Heart left ventricle (tissue), 16 donors: ENCODE measurements around the gene CSF2. TPM values are rescaled to one million over a fixed set of nuclear protein-coding genes. Genes with fewer than 3 reads are reported as not detected.

Experiments used
- ATAC-seq, 4 donors: fragments of 200-7000 bp; cut with Tn5 transposase; one replicate each; pipeline ENCODE4 v1.9.1; 2020 to 2022; ENCODE audit warnings: moderate library complexity in 4 of 4, mild to moderate bottlenecking in 3 of 4, moderate number of reproducible peaks in 1 of 4
- DNase-seq, 5 donors: peaks; one replicate each; pipeline ENCODE4 v3.0.0-alpha.2; 2020
- H3K27ac ChIP-seq, 12 donors: fragments of 200-600 bp; sonication (generic) in 4 of 12; one replicate each; pipeline versions ENCODE4 v1.5.0 to v1.8.0; 2016 to 2022; ENCODE audit warnings: mild to moderate bottlenecking in 2 of 12
- H3K27me3 ChIP-seq, 9 donors: fragments of 200-600 bp; sonication (generic) in 2 of 9; one replicate each; pipeline versions ENCODE4 v1.5.1 to v1.8.0; 2016 to 2022; ENCODE audit warnings: mild to moderate bottlenecking in 3 of 9
- H3K36me3 ChIP-seq, 9 donors: fragments of 200-600 bp; sonication (generic) in 2 of 9; one replicate each; pipeline versions ENCODE4 v1.5.0 to v1.8.0; 2018 to 2022; ENCODE audit warnings: mild to moderate bottlenecking in 2 of 9
- H3K4me1 ChIP-seq, 12 donors: fragments of 200-600 bp; sonication (generic) in 4 of 12; one replicate each; pipeline versions ENCODE4 v1.5.0 to v1.8.0; 2016 to 2022; ENCODE audit warnings: mild to moderate bottlenecking in 3 of 12
- H3K4me3 ChIP-seq, 12 donors: fragments of 200-600 bp; sonication (generic) in 4 of 12; one replicate each; pipeline versions ENCODE4 v1.5.0 to v1.8.0; 2017 to 2022; ENCODE audit warnings: mild to moderate bottlenecking in 9 of 12, moderate library complexity in 4 of 12
- H3K9me3 ChIP-seq, 12 donors: fragments of 200-600 bp; sonication (generic) in 4 of 12; one replicate each; pipeline versions ENCODE4 v1.5.0 to v1.8.0; 2016 to 2022; ENCODE audit warnings: mild to moderate bottlenecking in 1 of 12
- CTCF ChIP-seq, 12 donors: fragments of 200-600 bp; sonication (generic) in 4 of 12; IDR thresholded peaks; one replicate each; pipeline versions ENCODE4 v1.5.0 to v1.8.0; 2018 to 2022; ENCODE audit warnings: antibody characterized with exemption in 12 of 12, mild to moderate bottlenecking in 5 of 12
- POLR2A ChIP-seq, 2 donors: fragments of 450-650 bp; IDR thresholded peaks; one replicate each; pipeline ENCODE4 v1.6.1; 2017; ENCODE audit warnings: antibody characterized with exemption in 2 of 2, mild to moderate bottlenecking in 2 of 2, moderate library complexity in 2 of 2
- WGBS, 4 donors: extraction: QIAGEN DNeasy Blood & Tissue Kit in 2 of 4; methylation state at CpG; one replicate each; pipeline versions ENCODE4 v1.1.5 to v1.1.7; 2013 to 2018; 5-methylcytosine and 5-hydroxymethylcytosine counted together
- intact Hi-C, 10 donors: fragments of 100-400 bp; cut with DNase I; formaldehyde crosslinking; loops; one replicate each; pipeline versions ENCODE4 v1.11.1 to v1.14.2; 2022
- polyA plus RNA-seq, 2 donors: library from polyadenylated mRNA; stranded (reverse); fragments of 200-250 nt; gene quantifications; one replicate each; pipeline ENCODE4 v1.2.3, GENCODE V29; 2013
- total RNA-seq, 9 donors: library from RNA; depleted of rRNA in 2 of 9; stranded (reverse); fragments of >200 nt in 2 of 9; fragmentation: NEBNext Ultra II Directional in 3 of 9; extraction: Animal tissue kit (Norgen Biotek cat#: 25700) in 3 of 9; gene quantifications; one replicate each; pipeline versions ENCODE4 v1.1.0 to v1.2.4, GENCODE V29; 2016 to 2023
- donor health status: ischemic (EF 13 %, LVEDD 7.1; RV severe dilation, severe dysfunction).
- donor health status: healthy with polysubstance abuse.
- donor health status: DM: no; HTN: yes; CAD: no.
- donor health status: DM: no; HTN: no; CAD: no.
- donor health status: ischemic (EF 25% LVEDD 6.9; RV normal size, moderate dysfunction).
- donor health status: ischemic (EF 25% LVEDD 5.7; RV mildly dilated, moderate dysfunction).
- donor health status: healthy.
- donor health status: DM: yes; HTN: yes; CAD: no.
- donor health status: ischemic (EF 35%, LVEDD 5.7; RV mildly dilated, moderate dysfunction).
- donor health status: nonischemic (EF 11% LVEDD 7.7; RV severe dilation, severe dysfunction).
- donor health status: DM: yes; HTN: yes; CAD: no.
- donor health status: PGD.
- donor health status: ischemic (EF 29% LVEDD 5.4; RV normal size, mild dysfunction).
- donor health status: nonischemic (EF 23%, LVEDD 6.1; RV moderate dilation, normal function).

CSF2 gene
- total and polyA plus RNA-seq, 11 donors, result 0.67 TPM; not detected in 10

- 67 to 79% (median 72%) methylated on average over 9 of the region's 9 CpGs for WGBS, 4 donors
- no peaks in the 10 kb centered on the region for H3K9me3 ChIP-seq
- H3K4me1 ChIP-seq, result no peaks in the 10 kb centered on the region
- H3K36me3 ChIP-seq, result no peaks in the 10 kb centered on the region
- no peaks in the 10 kb centered on the region for H3K27me3 ChIP-seq
- H3K27ac ChIP-seq, result no peak overlapping the region
- no peak for ATAC-seq
- H3K4me3 ChIP-seq, result no peak overlapping the region
- DNase-seq, result peak in 3 of 5 donors; percentile 4 to 36 (median 19)
- TF ChIP-seq CTCF (IDR thresholded peaks at IDR 0.05) (no peak), POLR2A (IDR thresholded peaks at IDR 0.05) (no peak)
- intact Hi-C loops, result no loop called here
These were observed 18.7 kb upstream of the CSF2 start for GRCh38 chr5:132054697-132055440.

- ATAC-seq (no peak), DNase-seq (no peak)
- no peak overlapping the region for H3K4me3 ChIP-seq
- H3K27me3 ChIP-seq, result no peaks in the 10 kb centered on the region
- no peaks in the 10 kb centered on the region for H3K4me1 ChIP-seq
- WGBS, 4 donors, result 90 to 100% (median 95%) methylated on average over 1 of the region's 1 CpG
- TF ChIP-seq CTCF (IDR thresholded peaks at IDR 0.05), result no peak
- no peak for TF ChIP-seq POLR2A (IDR thresholded peaks at IDR 0.05)
- no peak overlapping the region for H3K27ac ChIP-seq
- intact Hi-C loops, result no loop called here
- no peaks in the 10 kb centered on the region for H3K9me3 ChIP-seq
- H3K36me3 ChIP-seq, result no peaks in the 10 kb centered on the region
These were observed 18.2 kb upstream of the CSF2 start for GRCh38 chr5:132055441-132055807.

GRCh38 chr5:132055808-132056609 lies 17.6 kb upstream of the CSF2 start:
- Histone ChIP-seq H3K9me3 (no peaks in the 10 kb centered on the region), H3K4me3 (no peak overlapping the region), H3K36me3 (no peaks in the 10 kb centered on the region), H3K27me3 (no peaks in the 10 kb centered on the region), H3K27ac (no peak overlapping the region), H3K4me1 (no peaks in the 10 kb centered on the region)
- ATAC-seq, result peak in 1 of 4 donors; percentile 14
- peak in 3 of 5 donors; percentile 15 to 58 (median 24) for DNase-seq
- intact Hi-C loops, result no loop called here
- TF ChIP-seq POLR2A (IDR thresholded peaks at IDR 0.05) (no peak), CTCF (IDR thresholded peaks at IDR 0.05) (no peak)
- 76 to 87% (median 77%) methylated on average over 11 to 12 of the region's 12 CpGs for WGBS, 4 donors
